WERI-Rb-1 (cell line): ENCODE measurements around the gene IL5.

Experiments
- DNase-seq: peaks from one replicate; pipeline ENCODE4 v3.0.0-alpha.2; 2020
- H3K27ac ChIP-seq: fragments of 250-450 bp; sonication (Bioruptor Pico); 2 replicates; pipeline ENCODE4 v1.5.1; 2020; ENCODE audit warnings: mild to moderate bottlenecking, moderate library complexity
- H3K27me3 ChIP-seq: fragments of 250-450 bp; sonication (Bioruptor Pico); 2 replicates; pipeline ENCODE4 v1.5.1; 2021; ENCODE audit warnings: mild to moderate bottlenecking, low read depth, moderate library complexity; ENCODE audit not compliant: insufficient read depth, severe bottlenecking
- H3K36me3 ChIP-seq: fragments of 250-450 bp; sonication (Bioruptor Pico); 2 replicates; pipeline ENCODE4 v1.5.1; 2020; ENCODE audit warnings: mild to moderate bottlenecking, moderate library complexity
- H3K4me3 ChIP-seq: 2 replicates; pipeline ENCODE4 v1.5.1; 2011; ENCODE audit warnings: low read depth, mild to moderate bottlenecking, control low read depth, low read length
- H3K9me3 ChIP-seq: fragments of 250-450 bp; sonication (Bioruptor Pico); 2 replicates; pipeline ENCODE4 v1.5.1; 2021; ENCODE audit warnings: mild to moderate bottlenecking, moderate library complexity; ENCODE audit not compliant: severe bottlenecking
- CTCF ChIP-seq: IDR thresholded peaks from 2 replicates; pipeline ENCODE4 v1.5.1; 2011; ENCODE audit warnings: low read depth, mild to moderate bottlenecking, control low read depth, inconsistent platforms, low read length

Gene IL5

GRCh38 chr5:132493821-132494220 lies 49.5 kb downstream of the IL5 start:
- no peaks in the 10 kb centered on the region for H3K9me3 ChIP-seq
- H3K27me3 ChIP-seq, result no peaks in the 10 kb centered on the region
- no peak overlapping the region for H3K27ac ChIP-seq
- H3K36me3 ChIP-seq, result no peaks in the 10 kb centered on the region
- TF ChIP-seq CTCF, result no peak
- H3K4me3 ChIP-seq, result no peak overlapping the region
- DNase-seq, result no peak

- Histone ChIP-seq H3K36me3 (no peaks in the 10 kb centered on the region), H3K4me3 (no peak overlapping the region), H3K9me3 (no peaks in the 10 kb centered on the region), H3K27me3 (no peaks in the 10 kb centered on the region), H3K27ac (no peak overlapping the region)
- no peak for TF ChIP-seq CTCF
- DNase-seq, result no peak
Measured at GRCh38 chr5:132493241-132493640, 50.1 kb downstream of the IL5 start.

DNA sequence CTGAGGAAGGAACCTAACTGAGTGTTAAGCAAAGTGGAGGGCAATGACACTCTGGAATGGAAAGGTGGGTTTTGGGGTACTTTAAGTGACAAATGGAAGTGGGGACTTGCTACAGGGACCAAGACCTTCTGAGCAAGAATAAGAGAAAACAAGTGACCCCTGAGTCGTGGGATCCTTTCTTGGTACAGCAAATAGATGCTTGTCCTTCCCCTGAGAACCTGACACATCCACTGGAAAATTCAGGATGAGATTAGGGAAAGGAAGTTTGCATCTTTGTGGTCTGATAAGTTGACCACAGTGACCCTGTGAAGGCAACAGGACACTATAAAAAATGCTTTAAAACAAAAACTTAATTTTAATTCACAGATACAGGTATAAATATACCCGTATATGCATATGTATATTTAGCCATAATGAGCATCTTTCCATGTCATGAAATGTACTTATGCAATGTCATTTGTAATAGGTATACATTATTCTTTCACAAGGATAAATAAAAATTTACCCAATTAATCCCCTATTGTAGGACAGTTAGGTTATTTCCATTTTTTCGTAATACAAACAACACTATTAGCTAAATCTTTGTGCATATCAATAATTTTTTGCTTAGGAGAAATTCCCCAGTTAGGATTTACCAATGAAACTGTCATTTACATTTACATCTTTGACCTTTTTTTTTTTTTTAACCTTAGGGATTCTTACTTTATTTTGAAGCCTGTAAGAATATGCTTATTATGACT lies 50.8 kb downstream of the IL5 start:
- Histone ChIP-seq H3K9me3 (no peaks in the 10 kb centered on the region), H3K27me3 (no peaks in the 10 kb centered on the region), H3K36me3 (peaks cover 3% of the 10 kb centered on the region), H3K27ac (no peak overlapping the region), H3K4me3 (no peak overlapping the region)
- DNase-seq, result no peak
- TF ChIP-seq CTCF, result no peak
